Brain microvascular endothelial cell (primary cell): ENCODE measurements around the gene ZNF600.
"Not testable (repeated sequence)": the region's sequence is repeated elsewhere in the genome, so short reads cannot be mapped to it uniquely, and the experiment has no call there.

Source experiments
- DNase-seq: peaks from one replicate; pipeline ENCODE4 v3.0.0-alpha.2; 2020
- H3K27ac ChIP-seq: fragments of 250-450 bp; sonication (Bioruptor Pico); 2 replicates; pipeline ENCODE4 v1.5.1; 2020; ENCODE audit warnings: mild to moderate bottlenecking, moderate library complexity
- H3K27me3 ChIP-seq: fragments of 250-450 bp; sonication (Bioruptor Pico); replicated peaks from 2 replicates; pipeline ENCODE4 v1.5.1; 2020; ENCODE audit warnings: mild to moderate bottlenecking
- H3K36me3 ChIP-seq: fragments of 250-450 bp; sonication (Bioruptor Pico); replicated peaks from 2 replicates; pipeline ENCODE4 v1.5.1; 2020; ENCODE audit warnings: mild to moderate bottlenecking
- H3K4me3 ChIP-seq: 2 replicates; pipeline ENCODE4 v1.5.1; 2011; ENCODE audit warnings: low read depth, mild to moderate bottlenecking, control low read depth, low read length, moderate library complexity
- CTCF ChIP-seq: IDR thresholded peaks from 2 replicates; pipeline ENCODE4 v1.5.1; 2011; ENCODE audit warnings: low read depth, mild to moderate bottlenecking, moderate library complexity, low read length, control low read depth, inconsistent platforms; ENCODE audit errors: missing control alignments
- in situ Hi-C: cut with HindIII; loops from 2 replicates; pipeline ENCODE4 v1.10.0; 2017; ENCODE audit warnings: low sequenced_read_pairs, low pct_ligation_motif_present

The ZNF600 gene

DNA sequence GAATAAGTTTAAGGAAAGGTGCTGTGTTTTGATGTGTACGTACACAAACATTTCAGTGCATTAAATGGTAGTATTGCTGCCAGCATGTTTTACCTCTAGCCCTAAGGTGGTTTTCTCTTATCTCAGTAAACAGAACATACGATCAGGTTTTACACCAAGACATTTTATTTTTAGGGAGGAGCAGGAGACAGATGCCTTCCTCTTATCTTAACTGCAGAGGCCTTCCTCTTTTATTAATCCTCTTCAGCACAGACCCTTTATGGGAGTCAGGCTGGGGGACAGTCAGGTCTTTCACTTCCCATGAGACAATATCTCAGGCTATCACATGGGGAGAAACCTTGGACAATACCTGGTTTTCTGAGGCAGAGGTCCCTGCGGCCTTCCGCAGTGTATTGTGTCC is 36.8 kb downstream of the ZNF600 start:
- in situ Hi-C loops = no loop called here
- Histone ChIP-seq H3K4me3 (no peak overlapping the region), H3K36me3 (no peaks in the 10 kb centered on the region), H3K27me3 (no peaks in the 10 kb centered on the region), H3K27ac (no peak overlapping the region)
- no peak for DNase-seq
- TF ChIP-seq CTCF = no peak

- no peak overlapping the region for H3K27ac ChIP-seq
- no peaks in the 10 kb centered on the region for H3K36me3 ChIP-seq
- H3K27me3 ChIP-seq = no peaks in the 10 kb centered on the region
- H3K4me3 ChIP-seq = no peak overlapping the region
- in situ Hi-C loops = no loop called here
- DNase-seq = no peak
- TF ChIP-seq CTCF = peak; percentile 26
Observed at GRCh38 chr19:52748336-52748950, 38.1 kb downstream of the ZNF600 start.

DNA sequence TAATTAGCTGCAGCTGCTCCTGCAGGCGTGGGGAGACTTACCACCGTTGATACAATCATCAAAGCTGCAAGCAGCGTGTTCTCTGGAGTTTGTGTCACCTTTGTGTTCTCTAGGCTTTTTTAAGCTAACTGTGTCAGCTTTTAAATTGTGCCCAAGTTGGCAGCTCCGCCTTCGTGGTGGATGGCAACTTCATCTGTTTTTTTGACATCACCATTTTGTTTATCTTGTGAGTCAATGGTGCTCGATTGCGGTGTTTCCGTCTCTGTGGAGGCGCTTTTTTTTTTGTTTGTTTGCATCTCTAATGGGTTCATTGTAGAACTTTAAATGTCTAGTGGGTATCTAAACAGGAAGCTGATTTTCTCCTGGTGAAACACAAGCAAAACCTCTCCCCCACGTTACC is 40.7 kb downstream of the ZNF600 start:
- in situ Hi-C loops, H3K27ac ChIP-seq, H3K36me3 ChIP-seq, H3K4me3 ChIP-seq, DNase-seq, H3K27me3 ChIP-seq: not testable (repeated sequence)

DNA sequence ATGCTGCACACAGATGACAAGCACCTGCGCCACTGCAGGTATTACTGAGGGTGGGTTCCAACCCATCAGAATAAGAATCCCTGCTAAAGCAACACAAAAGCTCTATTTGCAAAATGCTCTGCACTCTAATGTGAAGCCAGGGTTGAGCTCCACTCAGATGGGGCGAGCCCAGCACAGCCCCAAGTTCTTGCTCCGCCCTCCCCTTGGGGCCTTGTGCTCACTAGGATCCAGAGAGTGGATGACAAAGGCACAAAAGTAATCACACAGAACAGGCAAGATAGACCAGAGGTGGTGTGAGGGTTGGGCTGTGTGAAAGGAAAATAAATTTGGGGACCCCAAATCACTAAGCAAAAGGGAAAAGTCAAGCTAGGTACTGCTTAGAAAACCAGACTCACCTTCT is 43.5 kb downstream of the ZNF600 start:
- H3K27me3 ChIP-seq = no peaks in the 10 kb centered on the region
- no peak for TF ChIP-seq CTCF
- H3K36me3 ChIP-seq = no peaks in the 10 kb centered on the region
- no peak overlapping the region for H3K27ac ChIP-seq
- DNase-seq = no peak
- H3K4me3 ChIP-seq = no peak overlapping the region
- in situ Hi-C loops = no loop called here

DNA sequence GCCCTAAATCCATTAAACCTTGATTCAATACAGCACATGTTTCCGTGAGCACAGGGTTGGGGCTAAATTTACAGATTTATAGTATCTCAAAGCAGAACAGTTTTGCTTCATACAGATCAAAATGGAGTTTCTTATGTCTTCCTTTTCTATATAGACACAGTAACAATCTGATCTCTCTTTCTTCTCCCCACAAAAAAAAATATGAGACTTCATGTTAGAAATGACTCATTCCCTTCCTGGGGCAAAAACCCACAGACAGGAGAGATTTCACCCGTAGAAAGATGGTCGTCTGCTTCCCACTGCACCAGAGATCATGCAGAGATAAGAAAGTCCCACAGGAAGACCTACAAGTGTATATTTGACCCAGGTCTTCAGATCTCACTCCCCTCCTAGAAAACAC is 44.1 kb downstream of the ZNF600 start:
- no peak overlapping the region for H3K4me3 ChIP-seq
- H3K27ac ChIP-seq = no peak overlapping the region
- H3K36me3 ChIP-seq = no peaks in the 10 kb centered on the region
- TF ChIP-seq CTCF = no peak
- no peak for DNase-seq
- in situ Hi-C loops = no loop called here
- no peaks in the 10 kb centered on the region for H3K27me3 ChIP-seq

- no peak for TF ChIP-seq CTCF
- H3K36me3 ChIP-seq = no peaks in the 10 kb centered on the region
- in situ Hi-C loops = no loop called here
- no peak overlapping the region for H3K27ac ChIP-seq
- no peak for DNase-seq
- H3K4me3 ChIP-seq = no peak overlapping the region
- no peaks in the 10 kb centered on the region for H3K27me3 ChIP-seq
Observed at GRCh38 chr19:52741951-52742485, 44.6 kb downstream of the ZNF600 start.

- H3K4me3 ChIP-seq, H3K27me3 ChIP-seq, H3K36me3 ChIP-seq, DNase-seq, in situ Hi-C loops, H3K27ac ChIP-seq: not testable (repeated sequence)
Observed at GRCh38 chr19:52741371-52741770, 45.2 kb downstream of the ZNF600 start.
